ENCODE measurements around the gene KDM1A.

KDM1A gene

GRCh38 chr1:23040509-23040908 lies 21.2 kb downstream of the KDM1A start:
- TF ChIP-seq POLR2A (IDR thresholded peaks at IDR 0.05; ENCODE audit: extremely low read depth, insufficient read length) (no peak), MAX (IDR thresholded peaks at IDR 0.05; ENCODE audit: low read depth, low read length) (no peak), MYC (IDR thresholded peaks at IDR 0.05; ENCODE audit: low read depth, low read length) (no peak)
- no peak overlapping the region for H3K4me3 ChIP-seq (ENCODE audit: low read depth, low read length)
- DNase-seq (ENCODE audit: low read depth) = no peak

GRCh38 chr1:23044035-23044434 lies 24.8 kb downstream of the KDM1A start:
- TF ChIP-seq MAX (IDR thresholded peaks at IDR 0.05; ENCODE audit: low read depth, low read length) (no peak), POLR2A (IDR thresholded peaks at IDR 0.05; ENCODE audit: extremely low read depth, insufficient read length) (no peak), MYC (IDR thresholded peaks at IDR 0.05; ENCODE audit: low read depth, low read length) (no peak)
- TF ChIP-seq, protein P1, sequence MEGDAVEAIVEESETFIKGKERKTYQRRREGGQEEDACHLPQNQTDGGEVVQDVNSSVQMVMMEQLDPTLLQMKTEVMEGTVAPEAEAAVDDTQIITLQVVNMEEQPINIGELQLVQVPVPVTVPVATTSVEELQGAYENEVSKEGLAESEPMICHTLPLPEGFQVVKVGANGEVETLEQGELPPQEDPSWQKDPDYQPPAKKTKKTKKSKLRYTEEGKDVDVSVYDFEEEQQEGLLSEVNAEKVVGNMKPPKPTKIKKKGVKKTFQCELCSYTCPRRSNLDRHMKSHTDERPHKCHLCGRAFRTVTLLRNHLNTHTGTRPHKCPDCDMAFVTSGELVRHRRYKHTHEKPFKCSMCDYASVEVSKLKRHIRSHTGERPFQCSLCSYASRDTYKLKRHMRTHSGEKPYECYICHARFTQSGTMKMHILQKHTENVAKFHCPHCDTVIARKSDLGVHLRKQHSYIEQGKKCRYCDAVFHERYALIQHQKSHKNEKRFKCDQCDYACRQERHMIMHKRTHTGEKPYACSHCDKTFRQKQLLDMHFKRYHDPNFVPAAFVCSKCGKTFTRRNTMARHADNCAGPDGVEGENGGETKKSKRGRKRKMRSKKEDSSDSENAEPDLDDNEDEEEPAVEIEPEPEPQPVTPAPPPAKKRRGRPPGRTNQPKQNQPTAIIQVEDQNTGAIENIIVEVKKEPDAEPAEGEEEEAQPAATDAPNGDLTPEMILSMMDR (IDR thresholded peaks at IDR 0.05; ENCODE audit: low read depth, low read length) = no peak
- no peak overlapping the region for H3K4me3 ChIP-seq (ENCODE audit: low read depth, low read length)
- no peak for DNase-seq (ENCODE audit: low read depth)

- no peak overlapping the region for H3K4me3 ChIP-seq (ENCODE audit: low read depth, low read length)
- DNase-seq (ENCODE audit: low read depth) = no peak
- TF ChIP-seq POLR2A (IDR thresholded peaks at IDR 0.05; ENCODE audit: extremely low read depth, insufficient read length) (no peak), MAX (IDR thresholded peaks at IDR 0.05; ENCODE audit: low read depth, low read length) (no peak), MYC (IDR thresholded peaks at IDR 0.05; ENCODE audit: low read depth, low read length) (no peak)
- TF ChIP-seq, protein P1 (IDR thresholded peaks at IDR 0.05; ENCODE audit: low read depth, low read length) = no peak
Observed at GRCh38 chr1:23050201-23050600, 30.9 kb downstream of the KDM1A start.

DNA sequence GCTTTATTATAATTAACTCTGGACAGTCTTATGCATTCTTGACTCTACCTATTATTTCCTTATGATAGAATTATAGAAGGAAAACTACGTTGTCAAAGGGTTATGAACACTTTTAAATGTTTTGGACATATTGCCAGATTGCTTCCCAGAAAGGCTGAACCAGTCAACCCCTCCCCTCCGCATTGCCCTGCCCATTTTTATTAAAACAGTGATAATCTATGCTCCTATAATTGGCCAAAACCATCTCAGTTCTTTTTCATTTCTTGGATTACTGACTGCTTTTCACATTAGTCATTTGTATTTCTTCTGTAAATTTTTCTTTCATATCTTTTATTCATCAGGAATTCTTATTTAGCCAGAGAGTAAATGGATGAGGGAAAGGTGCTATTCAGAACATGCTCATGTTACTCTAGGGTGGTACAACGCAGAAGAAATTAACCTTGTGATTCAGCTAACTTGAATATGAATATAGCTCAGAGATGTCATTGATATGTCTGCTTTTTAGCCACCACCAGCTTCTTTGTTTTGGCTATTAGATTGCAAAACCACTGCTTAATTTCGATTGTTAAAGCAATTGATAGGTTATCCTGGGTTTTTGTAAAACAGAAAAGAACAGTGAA lies 32.1 kb downstream of the KDM1A start:
- H3K4me3 ChIP-seq (ENCODE audit: low read depth, low read length) = no peak overlapping the region
- no peak for TF ChIP-seq MYC (IDR thresholded peaks at IDR 0.05; ENCODE audit: low read depth, low read length)
- TF ChIP-seq MAX (IDR thresholded peaks at IDR 0.05; ENCODE audit: low read depth, low read length) = no peak
- TF ChIP-seq, protein P1 (IDR thresholded peaks at IDR 0.05; ENCODE audit: low read depth, low read length) = no peak
- TF ChIP-seq POLR2A (IDR thresholded peaks at IDR 0.05; ENCODE audit: extremely low read depth, insufficient read length) = no peak
- no peak for DNase-seq (ENCODE audit: low read depth)

DNA sequence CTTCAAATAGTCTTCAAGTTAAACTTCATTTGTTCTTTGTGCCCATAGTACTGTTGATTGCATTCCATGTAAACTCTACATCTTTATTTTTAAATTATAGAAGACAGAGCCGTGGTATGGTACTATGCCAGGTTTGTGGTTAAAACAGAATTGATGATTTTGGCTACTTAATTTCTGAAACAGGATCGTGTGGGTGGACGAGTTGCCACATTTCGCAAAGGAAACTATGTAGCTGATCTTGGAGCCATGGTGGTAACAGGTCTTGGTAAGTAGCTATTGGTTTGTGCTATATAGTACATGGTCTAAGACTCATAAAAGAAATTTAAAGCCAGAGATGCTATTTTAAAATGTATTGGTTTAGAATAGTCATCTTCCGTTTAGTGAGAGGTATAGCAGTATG lies 38.0 kb downstream of the KDM1A start:
- TF ChIP-seq MAX (IDR thresholded peaks at IDR 0.05; ENCODE audit: low read depth, low read length) (no peak), POLR2A (IDR thresholded peaks at IDR 0.05; ENCODE audit: extremely low read depth, insufficient read length) (no peak), MYC (IDR thresholded peaks at IDR 0.05; ENCODE audit: low read depth, low read length) (no peak)
- TF ChIP-seq, protein P1 (IDR thresholded peaks at IDR 0.05; ENCODE audit: low read depth, low read length) = no peak
- H3K4me3 ChIP-seq (ENCODE audit: low read depth, low read length) = no peak overlapping the region
- DNase-seq (ENCODE audit: low read depth) = no peak

DNA sequence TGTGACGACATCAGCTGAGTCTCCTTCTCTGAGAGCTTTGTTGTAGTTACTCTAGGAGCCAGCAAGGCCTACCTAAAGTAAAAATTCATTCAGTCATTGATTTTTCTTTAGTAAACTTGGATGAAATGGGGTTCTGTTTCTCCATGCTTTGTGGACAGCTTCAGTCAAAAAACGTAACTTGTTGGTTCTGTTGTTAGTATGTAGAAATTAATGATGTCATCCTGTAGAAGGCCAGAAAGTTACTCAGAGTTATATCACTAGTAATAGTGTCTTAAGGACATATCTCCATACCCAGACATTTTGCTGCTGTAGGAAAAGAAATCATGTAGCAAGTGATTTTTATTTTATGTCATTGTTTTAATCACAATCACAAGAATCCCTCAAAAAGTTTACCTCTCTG lies 43.0 kb downstream of the KDM1A start:
- TF ChIP-seq, protein P1 (IDR thresholded peaks at IDR 0.05; ENCODE audit: low read depth, low read length) = no peak
- TF ChIP-seq POLR2A (IDR thresholded peaks at IDR 0.05; ENCODE audit: extremely low read depth, insufficient read length) (no peak), MYC (IDR thresholded peaks at IDR 0.05; ENCODE audit: low read depth, low read length) (no peak), MAX (IDR thresholded peaks at IDR 0.05; ENCODE audit: low read depth, low read length) (no peak)
- no peak for DNase-seq (ENCODE audit: low read depth)

More for the DNA sequence above, 43.0 kb downstream of the KDM1A start:
- no peak overlapping the region for H3K4me3 ChIP-seq (ENCODE audit: low read depth, low read length)

Measured in NB4 (cell line).